Body of pancreas (tissue), 4 donors: ENCODE measurements around the gene TTYH2.

ENCODE experiments used
- CTCF ChIP-seq, 7 experiments: fragments of 450-650 bp in 4 of 7; fragments of 200-600 bp in 3 of 7; sonication (generic) in 3 of 7; IDR thresholded peaks; one replicate each; pipeline ENCODE4 v1.5.1; 2016 to 2019; ENCODE audit warnings: antibody characterized with exemption in 7 of 7
- POLR2A ChIP-seq, 3 donors: fragments of 450-650 bp; IDR thresholded peaks; one replicate each; pipeline ENCODE4 v1.6.1; 2016; ENCODE audit warnings: antibody characterized with exemption in 3 of 3, mild to moderate bottlenecking in 2 of 3

DNA sequence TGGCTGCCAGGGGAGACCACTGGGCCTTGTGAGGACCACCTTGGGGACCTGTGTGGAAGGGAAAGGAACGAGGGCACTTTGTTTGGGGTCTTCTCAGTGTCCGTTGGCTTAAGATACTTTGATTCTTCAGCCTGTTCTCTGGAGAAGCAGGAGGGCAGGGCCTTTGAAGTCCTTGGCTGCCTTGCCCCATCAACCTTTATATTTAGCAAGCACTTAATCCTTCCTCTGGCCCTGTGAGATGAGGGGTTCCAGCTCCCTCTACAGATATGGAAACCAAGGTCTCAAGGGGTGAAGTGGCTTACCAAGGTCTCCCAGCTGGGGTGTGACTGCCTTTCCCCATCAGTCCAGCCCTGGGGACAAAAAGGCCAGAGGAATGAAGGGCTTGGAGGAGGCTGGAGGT lies 28.5 kb downstream of the TTYH2 start:
- TF ChIP-seq CTCF (IDR thresholded peaks at IDR 0.05), result no peak
- TF ChIP-seq POLR2A (IDR thresholded peaks at IDR 0.05), result no peak
